GM18867 (cell line): ENCODE measurements around the gene METTL1.

Experiments
- ATAC-seq: cut with Tn5 transposase; IDR thresholded peaks from one replicate; pipeline ENCODE4 v1.9.1; 2021; ENCODE audit warnings: mild to moderate bottlenecking, moderate library complexity; ENCODE audit not compliant: unreplicated experiment

Gene METTL1

DNA sequence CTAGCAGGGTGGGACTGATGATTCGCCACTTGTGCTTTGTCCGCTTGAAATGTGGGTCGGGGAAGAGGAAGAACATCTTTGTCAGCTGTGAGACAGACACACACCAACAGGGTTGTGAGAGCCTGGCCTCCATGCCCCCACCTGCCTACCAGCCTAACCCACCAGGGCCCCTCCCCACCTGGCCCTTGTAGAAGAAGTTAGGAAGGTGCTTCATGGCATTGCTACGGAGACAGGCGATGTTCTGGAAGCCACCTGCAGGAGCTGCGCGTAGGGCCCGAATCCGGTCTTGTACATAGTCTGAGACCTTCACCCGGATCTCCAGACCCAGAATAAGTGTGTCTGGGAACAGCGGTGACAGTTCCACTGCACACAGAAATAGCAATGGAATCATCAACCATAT lies 2.3 kb downstream of the METTL1 start:
- ATAC-seq = no peak

DNA sequence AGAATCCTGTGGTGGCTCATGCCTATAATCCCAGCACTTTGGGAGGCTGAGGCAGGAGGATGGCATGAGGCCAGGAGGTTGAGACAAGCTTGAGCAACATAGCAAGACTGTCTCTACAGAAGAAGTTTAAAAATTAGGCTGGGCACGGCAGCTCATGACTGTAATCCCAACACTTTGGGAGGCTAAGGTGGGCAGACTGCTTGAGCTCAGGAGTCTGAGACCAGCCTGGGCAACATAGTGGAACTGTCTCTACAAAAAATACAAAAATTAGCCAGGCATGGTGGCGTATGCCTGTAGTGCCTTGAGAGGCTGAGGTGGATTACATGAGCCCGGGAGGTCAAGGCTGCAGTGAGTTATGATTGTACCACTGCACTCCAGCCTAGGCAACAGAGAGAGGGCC lies 4.0 kb downstream of the METTL1 start:
- no peak for ATAC-seq

DNA sequence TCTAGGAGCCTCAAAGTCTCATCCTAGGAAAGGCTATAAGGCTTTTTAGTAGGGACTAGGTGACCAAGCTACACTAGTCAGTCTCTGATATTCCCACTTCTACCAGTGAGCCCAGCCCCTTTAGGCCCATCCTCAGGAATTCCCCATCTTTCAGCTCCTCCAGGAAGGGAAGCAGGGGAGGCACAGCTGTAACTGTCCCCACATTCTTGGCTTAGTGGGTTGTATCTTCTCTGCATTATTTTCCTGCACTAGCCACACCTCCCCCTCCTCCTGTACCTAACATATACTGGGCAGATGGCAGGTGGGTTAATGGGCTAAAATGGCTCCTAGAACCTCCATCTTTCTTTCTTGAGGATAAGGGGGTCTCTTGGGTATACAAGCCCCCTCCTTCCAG lies 4.6 kb downstream of the METTL1 start:
- ATAC-seq = no peak

DNA sequence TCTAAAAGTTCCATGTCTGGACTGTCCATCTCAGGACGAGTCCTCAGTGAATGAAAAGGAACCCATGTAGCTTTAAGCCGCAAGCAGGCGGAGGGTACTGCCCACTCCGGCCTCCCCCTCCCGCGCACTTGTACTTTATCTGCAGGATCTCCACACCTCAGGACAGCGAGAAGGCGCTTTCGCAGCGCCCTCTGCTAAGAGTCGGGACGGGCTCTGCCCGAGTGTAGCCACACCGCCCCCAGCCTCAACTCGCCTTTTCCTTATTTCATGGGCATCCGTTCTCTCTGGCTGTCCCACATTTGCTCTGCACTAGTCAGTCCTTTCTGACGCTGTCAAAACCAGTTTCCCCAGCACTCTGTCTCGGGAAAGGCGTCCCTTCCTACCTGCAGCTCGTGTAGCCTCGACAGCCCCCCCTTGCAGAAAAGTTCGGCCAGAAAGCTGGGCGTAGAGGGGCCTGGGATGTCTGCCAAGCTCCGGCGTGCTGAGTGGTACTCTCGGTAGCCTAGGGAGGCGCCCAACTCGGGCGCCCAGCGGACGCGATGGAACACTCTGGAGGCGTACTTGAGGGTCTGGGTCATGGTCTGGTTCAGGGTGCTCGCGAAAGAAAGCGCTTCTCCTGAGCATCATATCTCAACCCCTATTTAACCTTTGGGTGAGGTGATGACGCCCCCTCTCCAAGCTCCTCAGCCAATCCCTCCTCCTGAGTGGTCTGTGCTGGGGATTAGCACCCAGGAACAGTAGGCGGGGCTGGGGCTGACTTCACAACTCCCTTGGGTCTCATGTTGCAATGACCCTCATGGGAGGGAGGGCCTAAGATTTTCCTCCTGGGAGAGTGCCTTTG lies 5.2 kb downstream of the METTL1 start, which contains the start of gene CYP27B1:
TSS of gene CYP27B1 (minus strand) at position 615 of the 841 bp plus-strand sequence. CDS start at position 578, 37 bp downstream.
- no peak for ATAC-seq

DNA sequence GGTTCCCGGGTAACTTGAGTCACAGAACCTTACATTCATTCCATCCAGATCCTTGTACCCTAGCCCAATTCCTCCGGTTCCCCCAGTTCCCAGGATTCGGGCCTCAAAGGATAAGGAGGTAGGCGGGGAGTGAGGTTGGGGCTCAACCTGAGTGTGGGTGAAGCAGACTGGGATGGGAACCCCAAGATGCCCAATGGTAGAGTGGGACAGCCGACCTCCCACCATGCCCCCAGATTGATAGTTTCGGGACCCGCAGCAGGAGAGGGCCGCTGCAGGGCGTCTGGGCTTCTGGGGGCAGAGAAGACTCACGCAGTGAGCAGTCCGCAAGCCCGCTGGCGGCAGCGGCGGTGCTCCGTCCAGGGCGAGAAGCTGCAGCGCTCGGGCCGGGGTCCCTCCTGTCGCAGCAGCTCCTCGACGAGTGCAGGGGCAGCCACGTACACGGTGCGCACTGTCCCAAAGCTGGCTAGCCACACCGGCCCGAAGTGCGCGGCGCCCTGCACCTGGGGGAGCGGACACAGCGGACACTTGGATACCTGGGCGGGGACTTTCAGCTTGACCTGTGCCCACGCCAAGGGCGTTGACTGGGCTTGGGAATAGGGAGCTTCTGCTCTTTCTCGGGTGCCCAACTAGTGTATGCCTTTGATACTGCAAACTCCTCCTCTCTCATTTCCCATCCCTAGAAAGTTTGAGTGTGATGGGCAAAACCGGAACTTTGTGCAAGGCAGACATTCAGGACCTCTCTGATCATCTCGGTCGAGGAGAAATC lies 6.0 kb downstream of the METTL1 start:
- no peak for ATAC-seq

DNA sequence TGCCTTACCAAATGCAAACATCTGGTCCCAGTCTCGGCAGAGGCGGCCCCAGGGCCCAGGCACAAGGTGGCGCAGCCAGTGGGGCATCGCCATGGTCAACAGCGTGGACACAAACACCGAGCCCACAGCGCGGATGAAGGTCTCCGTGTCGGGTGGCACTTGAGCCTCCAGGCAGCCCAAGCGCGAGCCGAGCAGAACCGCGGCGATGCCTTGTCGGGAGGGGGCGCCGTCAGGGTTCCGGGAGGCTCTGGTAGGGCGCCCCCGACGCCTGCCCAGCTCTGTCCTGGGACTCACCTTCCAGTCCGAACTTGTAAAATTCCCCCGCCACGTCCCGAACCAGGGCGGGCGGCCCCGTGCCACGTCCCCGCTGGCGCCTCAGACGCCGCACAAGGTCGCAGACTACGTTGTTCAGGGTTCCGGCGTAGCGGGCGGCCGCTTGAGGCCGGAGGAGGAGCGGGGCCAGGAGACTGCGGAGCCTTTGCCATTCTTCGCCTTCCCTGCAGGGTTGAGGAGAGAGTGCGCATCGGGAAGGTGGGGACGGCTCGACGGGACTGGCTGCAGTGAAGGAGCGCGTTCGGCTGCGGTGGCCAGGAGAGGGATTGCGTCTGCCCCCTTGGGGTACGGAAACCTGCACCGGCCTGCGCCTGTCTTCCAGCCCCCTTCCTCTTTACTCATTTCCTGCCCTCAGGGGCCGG lies 6.8 kb downstream of the METTL1 start:
- peak; percentile 64 for ATAC-seq

DNA sequence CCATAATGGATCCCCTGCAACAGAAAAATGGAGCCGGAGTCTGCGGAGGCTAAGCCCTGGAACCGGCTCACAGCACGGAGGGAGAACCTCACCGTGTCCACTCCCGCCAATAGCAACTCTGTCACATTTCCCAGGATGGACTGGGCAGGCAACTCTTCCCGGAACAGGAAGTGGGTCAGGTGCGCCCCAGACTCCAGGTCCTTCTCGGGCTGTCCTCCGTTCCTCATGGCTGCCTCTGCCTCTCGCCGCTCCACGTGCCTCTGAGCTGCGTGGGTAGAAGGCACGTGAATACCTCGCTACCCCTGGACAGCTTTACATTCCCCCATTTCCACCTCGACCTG lies 7.3 kb downstream of the METTL1 start:
- ATAC-seq = peak; percentile 14

DNA sequence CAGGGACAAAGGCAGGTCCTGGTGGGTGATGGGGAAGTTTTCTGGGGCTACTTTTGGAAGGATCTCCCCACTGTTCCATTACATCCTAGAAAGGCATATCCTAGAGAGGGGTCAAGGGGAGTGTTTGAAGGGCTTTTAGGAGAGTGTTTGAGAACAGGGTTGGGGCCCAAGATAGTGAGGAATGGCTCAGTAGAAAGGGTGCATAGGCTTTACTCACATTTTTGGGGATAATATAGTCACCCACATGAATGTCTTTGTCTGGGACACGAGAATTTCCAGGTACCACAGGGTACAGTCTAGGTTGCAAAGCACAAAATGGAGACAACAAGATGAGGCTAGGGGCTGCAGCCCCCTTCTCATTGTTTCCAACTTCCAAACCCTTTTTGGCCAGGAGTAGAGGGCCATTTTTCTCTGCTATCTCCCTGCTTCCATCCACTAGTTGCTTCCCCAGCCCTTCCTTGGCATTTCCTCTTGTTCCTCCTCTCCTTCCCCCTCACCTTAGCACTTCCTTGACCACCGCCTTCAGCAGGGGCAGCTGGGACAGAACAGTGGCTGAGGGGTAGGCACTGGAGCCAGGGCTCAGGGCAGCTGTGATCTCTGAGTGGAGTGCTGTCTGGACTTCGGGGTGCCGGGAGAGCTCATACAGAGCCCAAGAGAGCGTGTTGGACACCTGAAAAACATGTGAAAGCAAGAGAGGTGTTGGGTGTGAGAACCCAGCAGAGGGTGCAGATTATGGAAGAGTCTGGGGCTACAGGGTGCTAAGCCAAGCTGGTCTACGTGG lies 7.8 kb downstream of the METTL1 start:
- no peak for ATAC-seq

DNA sequence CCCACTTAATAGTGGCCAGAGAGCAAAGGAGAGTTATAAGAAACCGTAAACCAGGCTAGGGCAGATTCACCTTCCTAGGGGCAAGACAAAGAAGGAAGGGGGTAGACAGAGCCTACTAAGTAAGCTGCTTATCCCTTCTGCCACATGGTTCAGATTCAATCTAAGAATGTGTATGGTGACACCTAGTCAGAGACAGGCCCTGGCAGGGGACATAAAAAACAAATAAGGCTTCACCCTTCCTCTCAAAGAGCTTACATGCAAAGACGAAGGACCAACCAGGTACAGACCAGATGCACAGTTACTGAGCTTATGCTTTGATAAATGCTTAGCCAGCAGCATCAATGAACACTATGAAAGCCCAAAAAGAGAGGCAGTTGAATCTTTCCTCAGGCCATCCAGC lies 9.4 kb downstream of the METTL1 start:
- no peak for ATAC-seq

DNA sequence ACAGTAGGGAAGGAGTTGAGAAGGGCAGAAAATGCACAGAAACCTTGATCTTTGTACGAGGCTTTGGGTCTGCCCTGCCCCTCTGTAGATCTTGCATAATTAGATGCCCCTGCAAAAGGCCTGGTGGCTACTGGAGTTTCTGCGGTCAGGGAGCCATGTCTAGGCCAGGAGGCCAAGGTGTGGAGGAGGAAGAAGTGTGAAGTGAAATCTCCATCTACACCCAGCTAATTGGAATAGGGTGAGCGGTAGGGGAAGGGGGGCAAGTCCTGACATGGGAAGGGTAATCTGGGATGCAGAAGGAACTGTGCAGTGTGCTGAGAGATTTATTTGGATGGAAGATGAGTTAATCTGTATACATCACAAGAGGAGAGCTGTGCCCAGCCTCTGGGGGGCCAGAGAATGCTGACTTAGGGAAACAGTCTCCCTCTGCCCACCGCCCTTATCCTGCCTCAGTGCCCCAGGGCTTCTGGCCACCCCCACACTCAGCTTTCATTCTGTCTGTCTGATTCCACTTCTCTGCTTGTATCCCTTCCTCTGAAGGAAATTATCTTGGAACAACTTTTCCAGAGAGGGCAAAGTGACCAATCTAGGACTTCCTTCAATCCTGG lies 10.4 kb downstream of the METTL1 start:
- no peak for ATAC-seq

DNA sequence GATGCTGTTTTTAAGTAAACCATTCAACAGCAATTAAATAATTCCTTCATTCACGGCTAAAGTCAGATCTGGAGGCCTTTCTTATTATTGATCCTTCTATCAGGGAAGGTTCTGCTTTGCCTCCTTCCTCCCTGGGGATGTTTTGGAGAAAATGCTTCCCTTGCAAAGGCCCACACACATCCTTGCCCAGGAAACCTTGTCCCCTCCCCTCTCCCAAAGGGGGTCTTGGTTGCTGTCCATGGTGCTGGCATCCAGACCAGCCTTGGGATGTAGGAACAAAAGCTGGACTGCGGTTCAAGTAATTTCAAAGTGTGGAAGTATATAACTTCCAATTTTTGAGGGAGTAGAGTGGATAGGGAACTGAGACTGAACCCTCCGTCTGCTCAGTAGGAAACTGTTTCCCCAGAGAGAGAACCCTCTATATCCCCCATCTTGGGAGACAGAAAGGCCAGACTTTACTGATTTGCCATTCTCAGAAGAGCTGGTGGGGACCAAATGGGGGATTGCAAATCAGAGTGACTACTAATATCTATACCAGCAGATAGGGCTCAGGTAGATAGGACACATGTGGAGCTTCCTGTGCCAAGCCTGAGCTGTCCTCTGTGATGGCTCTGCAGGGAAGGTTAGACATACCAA lies 11.4 kb downstream of the METTL1 start:
- no peak for ATAC-seq

DNA sequence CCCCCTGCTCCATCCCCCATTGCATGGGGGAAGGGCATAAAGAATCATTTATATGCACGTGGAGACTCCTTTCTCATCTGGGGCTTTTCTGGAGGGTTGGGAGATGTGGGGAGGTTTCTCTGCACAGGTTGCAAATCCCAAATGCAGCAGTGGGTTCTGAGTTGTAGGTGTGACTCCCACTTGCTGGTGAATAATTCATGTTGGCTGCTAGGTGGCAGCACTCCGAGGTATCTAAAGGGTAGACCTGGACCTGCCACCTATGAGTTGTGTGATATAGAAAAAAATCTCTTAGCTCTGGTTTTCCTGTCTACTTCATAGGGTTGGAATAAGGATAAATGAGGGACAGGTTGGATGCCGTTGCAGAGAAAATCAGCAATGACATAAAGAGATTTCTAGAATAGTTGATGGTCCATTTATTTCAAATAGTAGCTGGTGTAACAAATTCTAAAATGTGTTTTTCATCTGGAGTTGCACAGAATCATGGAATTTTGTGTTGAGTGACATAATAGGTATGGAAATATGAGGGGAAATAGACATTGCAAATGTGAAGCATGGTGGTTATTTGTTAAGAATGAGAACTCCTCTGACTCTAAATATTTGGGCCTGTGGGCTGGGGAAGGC lies 12.4 kb downstream of the METTL1 start:
- peak; percentile 34 for ATAC-seq

DNA sequence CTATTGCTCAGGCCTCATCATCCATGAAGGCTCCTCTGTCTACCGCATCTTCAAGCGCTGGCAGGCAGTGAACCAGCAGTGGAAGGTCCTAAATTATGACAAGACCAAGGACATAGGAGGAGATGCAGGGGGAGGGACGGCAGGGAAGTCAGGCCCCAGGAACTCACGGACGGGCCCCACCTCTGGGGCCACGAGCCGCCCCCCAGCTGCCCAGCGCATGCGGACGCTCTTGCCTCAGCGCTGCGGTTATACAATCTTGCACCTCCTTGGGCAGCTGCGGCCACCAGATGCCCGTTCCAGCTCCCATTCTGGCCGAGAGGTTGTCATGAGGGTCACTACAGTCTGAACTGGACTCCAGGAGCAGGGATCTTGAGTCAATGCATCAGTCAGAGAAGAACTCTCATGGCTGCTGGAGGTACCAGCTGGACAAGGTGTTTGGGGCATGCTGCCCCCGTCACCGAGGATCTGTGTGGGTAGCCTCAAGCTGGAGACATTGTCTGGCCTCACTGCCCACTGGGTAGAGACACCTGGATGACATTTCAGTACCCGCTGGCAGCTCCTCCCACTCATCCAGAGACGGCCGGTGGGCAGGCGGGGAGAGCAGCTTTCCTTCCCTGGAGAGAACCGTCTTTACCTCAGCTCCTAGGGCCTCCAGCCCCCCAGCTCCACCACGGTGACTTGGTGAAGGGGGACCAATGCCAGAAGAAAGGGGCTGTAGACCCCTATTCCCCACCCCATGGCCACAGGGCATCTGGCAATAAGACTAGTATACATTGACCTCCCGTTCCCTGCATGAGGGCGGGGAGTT lies 13.1 kb downstream of the METTL1 start:
- ATAC-seq = no peak

DNA sequence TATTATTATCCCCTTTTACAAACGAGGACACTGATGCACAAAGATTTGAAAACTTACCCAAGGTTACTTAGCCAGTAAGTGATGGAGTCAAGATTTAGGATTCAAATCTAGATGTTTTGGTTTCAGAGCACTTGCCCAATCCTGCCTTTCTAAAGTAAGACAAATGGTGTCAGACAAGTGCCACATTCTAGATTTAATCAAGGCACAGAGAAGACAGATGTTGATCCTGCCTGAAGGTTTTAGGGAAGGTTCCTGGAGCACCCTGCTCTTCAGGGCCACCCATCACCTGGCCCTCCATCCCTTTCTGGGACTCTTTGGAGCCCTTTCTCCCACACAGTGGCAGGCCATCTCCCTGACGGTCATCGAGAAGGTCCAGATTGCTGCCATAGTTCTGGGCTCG lies 14.1 kb downstream of the METTL1 start:
- no peak for ATAC-seq

DNA sequence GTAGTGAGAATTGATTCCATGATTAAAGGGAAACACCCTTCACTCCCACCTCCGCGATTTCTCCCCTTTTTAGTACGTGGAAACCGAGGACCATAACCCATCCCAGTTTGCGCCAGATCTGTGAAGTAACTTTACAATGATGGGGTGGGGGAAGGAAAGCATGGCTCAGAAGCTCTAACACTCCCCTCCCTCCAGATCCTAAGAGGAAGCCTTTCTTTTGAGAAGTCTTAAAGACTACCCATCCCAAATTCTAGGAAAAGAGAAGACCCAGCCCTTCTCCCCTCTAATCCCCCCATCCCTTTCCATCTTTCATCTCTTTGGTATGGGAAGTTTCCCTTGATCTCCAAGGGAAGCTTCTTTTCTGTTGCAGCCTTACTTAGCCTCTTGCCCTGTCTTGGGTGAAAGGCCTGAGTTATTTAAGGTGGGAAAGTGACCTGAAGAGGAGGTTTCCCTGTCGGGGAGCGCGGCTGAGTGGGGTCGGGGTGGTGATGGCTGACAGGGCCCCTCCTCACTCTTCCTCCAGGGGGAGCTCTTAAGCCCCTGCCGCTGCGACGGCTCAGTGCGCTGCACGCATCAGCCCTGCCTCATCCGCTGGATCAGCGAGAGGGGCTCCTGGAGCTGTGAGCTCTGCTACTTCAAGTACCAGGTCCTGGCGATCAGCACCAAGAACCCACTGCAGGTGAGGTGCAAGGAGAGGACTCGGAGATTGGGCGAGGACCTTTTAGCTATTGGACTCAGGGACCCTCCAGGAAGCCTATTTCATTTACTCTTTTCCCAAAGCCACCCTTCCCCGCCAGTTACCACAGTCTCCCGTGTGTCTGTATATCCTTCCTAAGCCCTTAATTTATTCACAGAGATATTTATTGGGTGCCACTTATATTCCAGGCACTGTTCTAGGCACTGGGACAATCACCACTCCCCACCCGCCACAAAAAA lies 15.2 kb downstream of the METTL1 start:
- ATAC-seq = peak; percentile 22

DNA sequence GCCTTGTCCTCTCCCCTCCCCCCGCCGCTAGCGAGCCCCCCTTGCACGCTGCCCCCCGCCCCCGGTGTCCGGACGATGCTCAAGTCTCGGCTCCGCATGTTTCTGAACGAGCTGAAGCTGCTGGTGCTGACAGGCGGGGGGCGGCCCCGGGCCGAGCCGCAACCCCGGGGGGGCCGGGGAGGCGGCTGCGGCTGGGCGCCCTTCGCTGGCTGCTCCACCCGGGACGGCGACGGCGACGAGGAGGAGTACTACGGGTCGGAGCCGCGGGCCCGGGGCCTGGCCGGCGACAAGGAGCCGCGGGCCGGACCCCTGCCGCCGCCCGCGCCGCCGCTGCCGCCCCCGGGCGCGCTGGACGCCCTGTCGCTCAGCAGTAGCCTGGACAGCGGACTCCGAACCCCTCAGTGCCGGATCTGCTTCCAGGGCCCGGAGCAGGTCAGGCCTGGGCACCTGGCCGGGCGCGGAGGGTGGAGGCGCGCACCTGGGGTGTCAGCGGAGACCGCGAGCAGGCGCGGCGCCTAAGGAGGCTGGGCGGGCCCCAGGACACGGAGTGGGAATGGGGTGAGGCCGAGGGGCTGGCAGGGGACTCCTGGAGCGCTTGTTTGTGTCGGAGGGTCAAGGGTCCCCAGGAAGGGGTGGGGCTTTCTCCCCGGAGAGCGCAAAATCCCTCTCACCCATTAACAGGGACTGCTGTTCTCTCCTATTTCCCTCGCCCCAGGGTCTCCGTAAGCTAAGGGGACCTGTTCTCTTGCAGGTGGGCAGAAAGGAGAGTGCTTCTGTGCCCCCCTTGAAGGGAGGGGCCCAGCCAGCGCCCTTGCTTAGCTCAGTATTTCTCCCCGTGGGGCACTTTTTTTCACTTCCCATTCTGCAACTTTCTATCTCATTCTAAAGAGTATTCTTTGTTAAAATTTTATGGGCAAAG lies 16.2 kb downstream of the METTL1 start:
- no peak for ATAC-seq

DNA sequence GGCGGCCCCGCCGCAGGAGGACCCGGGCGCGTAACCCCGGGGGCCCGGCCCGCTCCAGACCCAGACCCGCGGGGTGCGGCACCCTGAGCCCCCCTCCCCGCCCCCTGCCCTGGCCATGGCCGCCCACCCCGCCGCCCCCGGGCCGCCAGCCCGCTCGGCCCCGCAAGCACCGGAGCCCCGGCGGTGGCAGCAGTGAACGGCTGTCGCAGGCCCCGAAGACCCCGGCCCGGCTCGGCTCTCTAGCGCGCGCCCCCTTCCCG lies 16.8 kb downstream of the METTL1 start:
- no peak for ATAC-seq
